Brain microvascular endothelial cell (primary cell): ENCODE data around the gene IQSEC1.

Experiments used
- DNase-seq: peaks from one replicate; pipeline ENCODE4 v3.0.0-alpha.2; 2020
- H3K27ac ChIP-seq: fragments of 250-450 bp; sonication (Bioruptor Pico); 2 replicates; pipeline ENCODE4 v1.5.1; 2020; ENCODE audit warnings: mild to moderate bottlenecking, moderate library complexity
- H3K27me3 ChIP-seq: fragments of 250-450 bp; sonication (Bioruptor Pico); replicated peaks from 2 replicates; pipeline ENCODE4 v1.5.1; 2020; ENCODE audit warnings: mild to moderate bottlenecking
- H3K36me3 ChIP-seq: fragments of 250-450 bp; sonication (Bioruptor Pico); replicated peaks from 2 replicates; pipeline ENCODE4 v1.5.1; 2020; ENCODE audit warnings: mild to moderate bottlenecking
- H3K4me3 ChIP-seq: 2 replicates; pipeline ENCODE4 v1.5.1; 2011; ENCODE audit warnings: low read depth, mild to moderate bottlenecking, control low read depth, low read length, moderate library complexity
- in situ Hi-C: cut with HindIII; loops from 2 replicates; pipeline ENCODE4 v1.10.0; 2017; ENCODE audit warnings: low sequenced_read_pairs, low pct_ligation_motif_present
- TF ChIP-seq, protein P1 (sequence below): IDR thresholded peaks from 2 replicates; pipeline ENCODE4 v1.5.1; 2011; ENCODE audit warnings: low read depth, mild to moderate bottlenecking, moderate library complexity, low read length, control low read depth, inconsistent platforms; ENCODE audit errors: missing control alignments

The IQSEC1 gene

DNA sequence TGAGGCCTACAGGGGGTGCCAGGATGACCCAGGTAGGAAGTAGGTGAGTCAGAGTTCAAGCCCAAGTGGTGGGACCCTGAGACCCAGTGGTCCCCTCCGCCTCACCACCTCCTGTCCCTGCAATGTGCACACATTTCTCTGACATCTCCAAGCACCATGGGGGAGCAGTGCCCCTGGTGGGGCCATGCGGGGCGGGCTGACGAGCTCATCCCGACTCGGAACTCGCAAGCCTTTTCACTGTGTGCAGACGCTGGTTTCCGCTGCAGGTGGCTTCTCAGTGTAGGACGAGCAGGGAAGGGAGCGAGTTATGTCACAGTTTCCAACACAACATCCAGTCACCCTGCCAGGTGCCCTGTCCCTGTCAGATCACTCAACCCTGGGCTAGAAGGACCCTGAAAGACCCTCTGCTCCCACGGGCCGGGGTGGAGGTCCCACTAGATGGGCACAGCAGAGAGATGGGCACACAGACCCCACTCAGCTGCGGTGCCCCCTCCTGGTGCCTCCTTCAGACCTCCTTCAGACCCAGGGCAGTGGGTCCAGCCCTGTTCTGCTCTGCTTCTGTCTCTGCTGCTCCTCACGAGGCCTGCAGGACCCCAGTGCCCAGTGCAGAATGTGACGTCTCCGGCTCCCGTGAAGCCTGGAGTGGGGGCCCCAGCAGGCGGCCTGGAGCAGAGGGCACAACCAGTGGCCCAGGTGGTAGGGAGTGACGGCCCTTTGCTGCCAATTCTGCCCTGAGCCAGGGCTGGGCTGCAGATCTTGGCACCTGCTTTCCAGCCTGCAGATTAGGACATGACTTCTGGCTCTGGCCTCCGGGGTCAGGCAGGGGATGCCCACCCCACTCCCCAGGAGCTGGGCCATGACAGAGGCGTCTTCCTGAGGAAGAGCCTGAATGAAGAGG lies 129.9 kb downstream of the IQSEC1 start:
- Histone ChIP-seq H3K36me3 (no peaks in the 10 kb centered on the region), H3K27me3 (no peaks in the 10 kb centered on the region), H3K4me3 (no peak overlapping the region), H3K27ac (no peak overlapping the region)
- in situ Hi-C loops, result no loop called here
- DNase-seq, result no peak
- TF ChIP-seq, protein P1, sequence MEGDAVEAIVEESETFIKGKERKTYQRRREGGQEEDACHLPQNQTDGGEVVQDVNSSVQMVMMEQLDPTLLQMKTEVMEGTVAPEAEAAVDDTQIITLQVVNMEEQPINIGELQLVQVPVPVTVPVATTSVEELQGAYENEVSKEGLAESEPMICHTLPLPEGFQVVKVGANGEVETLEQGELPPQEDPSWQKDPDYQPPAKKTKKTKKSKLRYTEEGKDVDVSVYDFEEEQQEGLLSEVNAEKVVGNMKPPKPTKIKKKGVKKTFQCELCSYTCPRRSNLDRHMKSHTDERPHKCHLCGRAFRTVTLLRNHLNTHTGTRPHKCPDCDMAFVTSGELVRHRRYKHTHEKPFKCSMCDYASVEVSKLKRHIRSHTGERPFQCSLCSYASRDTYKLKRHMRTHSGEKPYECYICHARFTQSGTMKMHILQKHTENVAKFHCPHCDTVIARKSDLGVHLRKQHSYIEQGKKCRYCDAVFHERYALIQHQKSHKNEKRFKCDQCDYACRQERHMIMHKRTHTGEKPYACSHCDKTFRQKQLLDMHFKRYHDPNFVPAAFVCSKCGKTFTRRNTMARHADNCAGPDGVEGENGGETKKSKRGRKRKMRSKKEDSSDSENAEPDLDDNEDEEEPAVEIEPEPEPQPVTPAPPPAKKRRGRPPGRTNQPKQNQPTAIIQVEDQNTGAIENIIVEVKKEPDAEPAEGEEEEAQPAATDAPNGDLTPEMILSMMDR, result no peak

DNA sequence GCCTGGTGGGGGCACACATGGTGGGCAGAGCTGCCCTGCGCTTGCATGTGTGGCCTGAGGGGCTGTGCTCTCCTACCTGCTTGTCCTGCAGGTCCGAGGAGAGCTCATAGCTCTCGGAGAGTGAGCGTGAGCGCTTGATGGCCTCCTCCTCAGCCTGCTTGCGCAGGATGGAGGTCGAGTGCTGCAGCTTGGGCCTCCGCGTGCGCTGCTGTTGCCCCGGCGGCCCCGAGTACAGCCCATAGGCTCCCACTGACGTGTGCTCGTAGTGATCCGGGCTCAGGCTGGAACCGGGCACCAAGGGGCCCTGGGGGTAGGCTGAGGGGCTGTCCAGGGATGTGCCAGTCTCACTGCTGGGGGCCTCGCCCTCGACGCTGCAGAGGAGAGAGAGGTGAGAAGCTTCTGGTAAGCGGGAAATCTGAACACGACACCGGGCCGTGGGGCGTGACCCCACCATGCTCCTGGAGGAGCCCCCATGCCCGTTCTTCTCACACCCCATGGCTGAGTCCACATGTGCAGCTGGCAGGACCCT lies 131.7 kb downstream of the IQSEC1 start:
- Histone ChIP-seq H3K27ac (no peak overlapping the region), H3K27me3 (no peaks in the 10 kb centered on the region), H3K4me3 (no peak overlapping the region), H3K36me3 (no peaks in the 10 kb centered on the region)
- TF ChIP-seq, protein P1, result no peak
- DNase-seq, result no peak
- in situ Hi-C loops, result no loop called here

DNA sequence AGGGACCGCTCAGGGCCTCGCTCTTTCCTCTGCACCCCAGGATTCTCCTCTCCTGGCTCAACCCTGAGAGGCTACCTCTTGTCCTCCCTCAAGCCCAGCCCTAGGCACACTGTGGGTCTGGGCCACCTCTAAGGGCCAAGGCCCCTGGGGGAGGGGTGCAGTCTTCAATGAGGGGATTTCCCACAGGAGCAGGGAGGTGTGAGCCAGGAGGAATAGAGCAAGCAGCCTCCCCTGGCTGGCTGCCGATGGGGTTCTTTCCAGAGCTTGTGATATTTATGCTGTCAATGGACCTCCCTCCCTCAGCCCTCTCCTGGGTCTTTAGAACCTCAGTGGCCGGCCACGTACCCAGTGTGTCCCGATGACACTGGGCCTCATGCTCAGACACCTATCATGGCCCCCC lies 132.4 kb downstream of the IQSEC1 start:
- no peaks in the 10 kb centered on the region for H3K27me3 ChIP-seq
- no peak overlapping the region for H3K4me3 ChIP-seq
- no peak overlapping the region for H3K27ac ChIP-seq
- TF ChIP-seq, protein P1, result no peak
- no peak for DNase-seq
- peaks cover 5% of the 10 kb centered on the region for H3K36me3 ChIP-seq
- in situ Hi-C loops, result no loop called here

DNA sequence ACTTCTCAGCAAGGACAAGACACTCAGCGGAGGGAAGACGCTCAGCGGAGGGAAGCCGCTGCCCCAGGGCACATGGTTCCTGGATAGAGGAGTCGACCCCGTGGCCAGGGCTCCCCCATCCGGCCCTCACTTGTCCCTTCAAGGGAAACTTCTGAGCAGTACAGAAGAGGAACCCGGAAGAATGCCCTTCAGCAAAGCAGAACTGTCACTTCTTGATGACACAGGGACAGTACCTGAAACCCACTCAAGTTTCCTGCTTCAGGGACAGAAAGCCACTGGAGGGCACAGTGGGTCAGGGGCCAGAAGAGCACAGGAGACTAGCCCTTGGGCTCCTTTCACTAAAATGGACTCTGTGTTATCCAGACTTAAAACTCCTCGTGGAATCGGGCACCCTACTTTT lies 134.1 kb downstream of the IQSEC1 start:
- Histone ChIP-seq H3K27me3 (no peaks in the 10 kb centered on the region), H3K4me3 (no peak overlapping the region), H3K36me3 (peaks cover 15% of the 10 kb centered on the region), H3K27ac (no peak overlapping the region)
- DNase-seq, result no peak
- in situ Hi-C loops, result no loop called here
- TF ChIP-seq, protein P1, result no peak

DNA sequence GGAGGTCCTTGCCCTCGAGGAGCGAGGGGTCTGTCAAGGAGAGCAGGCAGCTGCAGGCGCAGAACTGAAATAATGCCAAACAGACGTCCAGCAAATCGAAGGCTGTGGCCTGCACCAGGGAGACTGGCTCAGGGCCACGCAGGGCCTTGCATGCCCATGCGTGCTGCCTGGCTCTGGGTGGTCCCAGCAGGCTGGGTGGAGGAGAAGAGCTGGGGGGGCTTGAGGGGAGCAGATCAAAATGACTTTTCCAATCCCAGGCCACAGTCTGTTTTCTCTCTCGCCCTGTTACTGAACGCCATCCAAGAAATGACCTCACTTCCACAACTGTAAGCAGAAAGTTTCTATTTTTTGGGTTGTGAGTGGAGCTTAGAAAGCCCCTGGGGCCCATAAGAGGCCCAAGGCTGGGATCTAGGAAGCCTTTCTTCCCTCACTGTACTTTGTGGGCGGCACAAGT lies 134.9 kb downstream of the IQSEC1 start:
- Histone ChIP-seq H3K27me3 (no peaks in the 10 kb centered on the region), H3K4me3 (no peak overlapping the region), H3K36me3 (peaks cover 15% of the 10 kb centered on the region), H3K27ac (no peak overlapping the region)
- in situ Hi-C loops, result no loop called here
- no peak for DNase-seq
- TF ChIP-seq, protein P1, result no peak
